ENCODE results near the gene PRKG1. TPM values are rescaled to one million over a fixed set of nuclear protein-coding genes. Genes with fewer than 3 reads are reported as not detected.

Gene PRKG1
- polyA plus RNA-seq, 1 donor (not counting 4 experiments of a cell fraction or from before 2014, with no cell fraction given): 0.24 TPM

- no peaks in the 10 kb centered on the region for H3K4me1 ChIP-seq (ENCODE audit: control insufficient read depth, extremely low read depth, insufficient read depth, low read length)
- DNase-seq (ENCODE audit: low read depth, low spot score): no peak
- H3K9ac ChIP-seq (ENCODE audit: control insufficient read depth, extremely low read depth, insufficient read depth, low read length): no peak overlapping the region
- H3K9me3 ChIP-seq (ENCODE audit: control insufficient read depth, low read depth, low read length): no peaks in the 10 kb centered on the region
- H3K9me1 ChIP-seq (ENCODE audit: control insufficient read depth, extremely low read depth, insufficient read depth, low read length): no peaks in the 10 kb centered on the region
- H3K79me2 ChIP-seq (ENCODE audit: control insufficient read depth, insufficient read depth, low read length): no peaks in the 10 kb centered on the region
- H3K36me3 ChIP-seq (ENCODE audit: control insufficient read depth in 2 of 2, extremely low read depth in 1 of 2, insufficient read depth in 2 of 2, low read length in 2 of 2): no peaks in the 10 kb centered on the region
- H3K27ac ChIP-seq (ENCODE audit: control insufficient read depth, insufficient read depth, low read length): no peak overlapping the region
- no peak overlapping the region for H3K4me2 ChIP-seq (ENCODE audit: control insufficient read depth, extremely low read depth, insufficient read depth, low read depth, low read length)
- dilution Hi-C loops (cut with MboI; ENCODE audit: extremely low pct_ligation_motif_present, low sequenced_read_pairs): no loop called here
- TF ChIP-seq EZH2 (IDR thresholded peaks at IDR 0.05; ENCODE audit: low read length) (no peak), CTCF (optimal IDR thresholded peaks at IDR 0.05 in 1 of 3, IDR thresholded peaks at IDR 0.05 in 1 of 3, conservative IDR thresholded peaks at IDR 0.05 in 1 of 3; ENCODE audit: extremely low read depth in 1 of 3, insufficient read depth in 2 of 3, low read length in 3 of 3) (no peak)
- no peak overlapping the region for H3K4me3 ChIP-seq (ENCODE audit: control insufficient read depth in 2 of 3, extremely low read depth in 1 of 3, insufficient read depth in 2 of 3, low read depth in 1 of 3, low read length in 3 of 3)
- no peaks in the 10 kb centered on the region for H3K27me3 ChIP-seq (ENCODE audit: control insufficient read depth, extremely low read depth, insufficient read depth, low read length)
- FAIRE-seq: no peak
- H4K20me1 ChIP-seq (ENCODE audit: control insufficient read depth, extremely low read depth, insufficient read depth, low read length): no peaks in the 10 kb centered on the region
- no peak overlapping the region for H2AFZ ChIP-seq (ENCODE audit: control insufficient read depth, low read length)
These were observed 592.2 kb downstream of the PRKG1 start for GRCh38 chr10:51666456-51666855.

- Histone ChIP-seq H3K36me3 (ENCODE audit: control insufficient read depth in 2 of 2, extremely low read depth in 1 of 2, insufficient read depth in 2 of 2, low read length in 2 of 2) (no peaks in the 10 kb centered on the region), H3K9me3 (ENCODE audit: control insufficient read depth, low read depth, low read length) (no peaks in the 10 kb centered on the region), H3K27me3 (ENCODE audit: control insufficient read depth, extremely low read depth, insufficient read depth, low read length) (no peaks in the 10 kb centered on the region), H4K20me1 (ENCODE audit: control insufficient read depth, extremely low read depth, insufficient read depth, low read length) (no peaks in the 10 kb centered on the region), H3K4me1 (ENCODE audit: control insufficient read depth, extremely low read depth, insufficient read depth, low read length) (no peaks in the 10 kb centered on the region), H3K9ac (ENCODE audit: control insufficient read depth, extremely low read depth, insufficient read depth, low read length) (no peak overlapping the region), H3K4me3 (ENCODE audit: control insufficient read depth in 2 of 3, extremely low read depth in 1 of 3, insufficient read depth in 2 of 3, low read depth in 1 of 3, low read length in 3 of 3) (no peak overlapping the region), H3K79me2 (ENCODE audit: control insufficient read depth, insufficient read depth, low read length) (no peaks in the 10 kb centered on the region), H3K27ac (ENCODE audit: control insufficient read depth, insufficient read depth, low read length) (no peak overlapping the region), H2AFZ (ENCODE audit: control insufficient read depth, low read length) (no peak overlapping the region), H3K4me2 (ENCODE audit: control insufficient read depth, extremely low read depth, insufficient read depth, low read depth, low read length) (no peak overlapping the region), H3K9me1 (ENCODE audit: control insufficient read depth, extremely low read depth, insufficient read depth, low read length) (no peaks in the 10 kb centered on the region)
- dilution Hi-C loops (cut with MboI; ENCODE audit: extremely low pct_ligation_motif_present, low sequenced_read_pairs): no loop called here
- DNase-seq (ENCODE audit: low read depth, low spot score) (no peak), FAIRE-seq (peak; percentile 43)
- TF ChIP-seq EZH2 (IDR thresholded peaks at IDR 0.05; ENCODE audit: low read length) (no peak), CTCF (optimal IDR thresholded peaks at IDR 0.05 in 1 of 3, IDR thresholded peaks at IDR 0.05 in 1 of 3, conservative IDR thresholded peaks at IDR 0.05 in 1 of 3; ENCODE audit: extremely low read depth in 1 of 3, insufficient read depth in 2 of 3, low read length in 3 of 3) (no peak)
These were observed 593.5 kb downstream of the PRKG1 start for GRCh38 chr10:51667678-51668335.

Data from keratinocyte (primary cell).